AG04449 (cell line): ENCODE data around the gene PRG2.
A peak's percentile ranks its signal among the peaks of the same experiment; 100 is the strongest.

ENCODE experiments used
- CTCF ChIA-PET: fragments of 350-600 bp; formaldehyde crosslinking; extraction: SDS; loops from one replicate; lab custom pipeline; 2021; ENCODE audit warnings: antibody characterized with exemption; lab: Yijun Ruan, JAX
- POLR2A ChIA-PET: fragments of 400-600, 350-600 bp; formaldehyde crosslinking; extraction: SDS; loops from one replicate; lab custom pipeline; 2020; ENCODE audit warnings: antibody characterized with exemption, inconsistent platforms; lab: Yijun Ruan, JAX
- DNase-seq: peaks from one replicate; pipeline ENCODE4 v3.0.0-alpha.2; 2010; ENCODE audit warnings: low read depth, low spot score
- H3K4me3 ChIP-seq: 2 replicates; pipeline ENCODE4 v1.5.1; 2011; ENCODE audit warnings: low read depth, mild to moderate bottlenecking, control low read depth, low read length
- CTCF ChIP-seq: IDR thresholded peaks from one replicate; pipeline ENCODE4 v1.5.1; 2011; ENCODE audit warnings: mild to moderate bottlenecking, moderate library complexity, low read length, control low read depth, inconsistent platforms; ENCODE audit not compliant: insufficient read depth; ENCODE audit errors: missing control alignments

Gene PRG2

GRCh38 chr11:57390535-57390934, at the start of gene PRG2:
Gene PRG2 (minus strand): TSS chr11:57390650. CDS start chr11:57389944, 706 bp downstream.
- no peak for TF ChIP-seq CTCF
- DNase-seq: no peak
- ChIA-PET POLR2A (no interaction called here), CTCF (no interaction called here)
- no peak within 1 kb of the TSS for H3K4me3 ChIP-seq

GRCh38 chr11:57439786-57440185, 49.3 kb upstream of the PRG2 start:
- no peak overlapping the region for H3K4me3 ChIP-seq
- DNase-seq: no peak
- TF ChIP-seq CTCF: no peak
- POLR2A ChIA-PET: no interaction called here
- CTCF ChIA-PET: interaction anchor here (1.6 to 12.3 kb wide), 2 partner anchors 17 to 128 kb away, joined by 5 to 134 read pairs; partner anchors contain the start of genes RTN4RL2 and UBE2L6

- DNase-seq: no peak
- TF ChIP-seq CTCF: no peak
- no peak overlapping the region for H3K4me3 ChIP-seq
- ChIA-PET CTCF (interaction anchor here (1.2 to 12.3 kb wide), 3 partner anchors 12 to 202 kb away, joined by 3 to 134 read pairs (median 7); partner anchors contain the start of gene RTN4RL2), POLR2A (no interaction called here)
Observed at GRCh38 chr11:57438345-57439285, 48.2 kb upstream of the PRG2 start.

GRCh38 chr11:57436031-57436430, 45.6 kb upstream of the PRG2 start:
- ChIA-PET CTCF (interaction anchor here (0.6 to 12.3 kb wide), 7 partner anchors 15 to 91 kb away, joined by 3 to 134 read pairs (median 5); partner anchors contain the start of gene RTN4RL2), POLR2A (interaction anchor here (0.7 kb wide), 1 partner anchor 1020 kb away, joined by 3 read pairs; no protein-coding TSS in a partner anchor)
- no peak overlapping the region for H3K4me3 ChIP-seq
- TF ChIP-seq CTCF: no peak
- DNase-seq: no peak

- ChIA-PET CTCF (interaction anchor here (0.9 to 5.6 kb wide), 4 partner anchors 22 to 93 kb away, joined by 3 to 40 read pairs (median 4); no protein-coding TSS in a partner anchor), POLR2A (no interaction called here)
- TF ChIP-seq CTCF: no peak
- peak; percentile 83 for DNase-seq
- no peak overlapping the region for H3K4me3 ChIP-seq
Observed at GRCh38 chr11:57434640-57435546, 44.4 kb upstream of the PRG2 start.
